Measurements from ENCODE around the gene MCRIP2. TPM values are rescaled to one million over a fixed set of nuclear protein-coding genes. Genes with fewer than 3 reads are reported as not detected.

Gene MCRIP2
- polyA plus RNA-seq, 4 donors = 43.4 to 279 (median 166) TPM

GRCh38 chr16:620700-621525, 20.7 kb upstream of the MCRIP2 start:
- Histone ChIP-seq H3K4me1 (ENCODE audit: control insufficient read depth in 3 of 3, insufficient read depth in 2 of 3, low read depth in 1 of 3, low read length in 2 of 3) (peaks cover 0 to 2% (median 0%) of the 10 kb centered on the region in 3 donors), H3K27me3 (ENCODE audit: control insufficient read depth in 3 of 3, insufficient read depth in 3 of 3, low read length in 3 of 3) (no peaks in the 10 kb centered on the region), H3K27ac (ENCODE audit: low read depth in 1 of 3, low read length in 2 of 3) (no peak overlapping the region), H3K4me3 (ENCODE audit: low read depth in 1 of 3, low read length in 3 of 3) (no peak overlapping the region), H3K36me3 (ENCODE audit: control insufficient read depth in 3 of 3, insufficient read depth in 2 of 3, low read depth in 1 of 3, low read length in 3 of 3) (peaks cover 0 to 65% (median 3%) of the 10 kb centered on the region in 3 donors), H3K9me3 (ENCODE audit: control insufficient read depth in 2 of 2, insufficient read depth in 1 of 2, low read depth in 1 of 2, low read length in 1 of 2) (no peaks in the 10 kb centered on the region)
- 86 to 90% (median 88%) methylated on average over 24 to 41 of the region's 41 CpGs for WGBS, 3 donors
- DNase-seq (no peak), FAIRE-seq (no peak)

- Histone ChIP-seq H3K27ac (ENCODE audit: low read depth in 1 of 3, low read length in 2 of 3) (no peak overlapping the region), H3K4me3 (ENCODE audit: low read depth in 1 of 3, low read length in 3 of 3) (no peak overlapping the region), H3K9me3 (ENCODE audit: control insufficient read depth in 2 of 2, insufficient read depth in 1 of 2, low read depth in 1 of 2, low read length in 1 of 2) (no peaks in the 10 kb centered on the region), H3K4me1 (ENCODE audit: control insufficient read depth in 3 of 3, insufficient read depth in 2 of 3, low read depth in 1 of 3, low read length in 2 of 3) (peaks cover 0 to under 1% (median 0%) of the 10 kb centered on the region in 3 donors), H3K27me3 (ENCODE audit: control insufficient read depth in 3 of 3, insufficient read depth in 3 of 3, low read length in 3 of 3) (no peaks in the 10 kb centered on the region), H3K36me3 (ENCODE audit: control insufficient read depth in 3 of 3, insufficient read depth in 2 of 3, low read depth in 1 of 3, low read length in 3 of 3) (peaks cover 0 to 69% (median 5%) of the 10 kb centered on the region in 3 donors)
- DNase-seq (no peak), FAIRE-seq (no peak)
- WGBS, 3 donors = 79 to 86% (median 83%) methylated on average over 21 of the region's 21 CpGs
Measured at GRCh38 chr16:621526-622105, 20.0 kb upstream of the MCRIP2 start.

GRCh38 chr16:622920-623280, 18.7 kb upstream of the MCRIP2 start:
- FAIRE-seq = no peak
- H3K27ac ChIP-seq (ENCODE audit: low read depth in 1 of 3, low read length in 2 of 3) = no peak overlapping the region
- no peaks in the 10 kb centered on the region for H3K27me3 ChIP-seq (ENCODE audit: control insufficient read depth in 3 of 3, insufficient read depth in 3 of 3, low read length in 3 of 3)

GRCh38 chr16:624526-625070, 17.0 kb upstream of the MCRIP2 start:
- 78 to 82% (median 82%) methylated on average over 10 of the region's 10 CpGs for WGBS, 3 donors
- peaks cover 0 to 80% (median 8%) of the 10 kb centered on the region in 3 donors for H3K36me3 ChIP-seq (ENCODE audit: control insufficient read depth in 3 of 3, insufficient read depth in 2 of 3, low read depth in 1 of 3, low read length in 3 of 3)

More at GRCh38 chr16:622920-623280, 18.7 kb upstream of the MCRIP2 start:
- Histone ChIP-seq H3K4me3 (ENCODE audit: low read depth in 1 of 3, low read length in 3 of 3) (no peak overlapping the region), H3K36me3 (ENCODE audit: control insufficient read depth in 3 of 3, insufficient read depth in 2 of 3, low read depth in 1 of 3, low read length in 3 of 3) (peaks cover 0 to 70% (median 8%) of the 10 kb centered on the region in 3 donors), H3K4me1 (ENCODE audit: control insufficient read depth in 3 of 3, insufficient read depth in 2 of 3, low read depth in 1 of 3, low read length in 2 of 3) (no peaks in the 10 kb centered on the region), H3K9me3 (ENCODE audit: control insufficient read depth in 2 of 2, insufficient read depth in 1 of 2, low read depth in 1 of 2, low read length in 1 of 2) (no peaks in the 10 kb centered on the region)
- DNase-seq = no peak
- WGBS, 3 donors = 90 to 96% (median 92%) methylated on average over 17 of the region's 17 CpGs

GRCh38 chr16:625117-625976, 16.3 kb upstream of the MCRIP2 start:
- Histone ChIP-seq H3K36me3 (ENCODE audit: control insufficient read depth in 3 of 3, insufficient read depth in 2 of 3, low read depth in 1 of 3, low read length in 3 of 3) (peaks cover 0 to 80% (median 8%) of the 10 kb centered on the region in 3 donors), H3K4me3 (ENCODE audit: low read depth in 1 of 3, low read length in 3 of 3) (no peak overlapping the region), H3K4me1 (ENCODE audit: control insufficient read depth in 3 of 3, insufficient read depth in 2 of 3, low read depth in 1 of 3, low read length in 2 of 3) (peaks cover 0 to 11% (median 0%) of the 10 kb centered on the region in 3 donors), H3K27me3 (ENCODE audit: control insufficient read depth in 3 of 3, insufficient read depth in 3 of 3, low read length in 3 of 3) (no peaks in the 10 kb centered on the region), H3K9me3 (ENCODE audit: control insufficient read depth in 2 of 2, insufficient read depth in 1 of 2, low read depth in 1 of 2, low read length in 1 of 2) (no peaks in the 10 kb centered on the region), H3K27ac (ENCODE audit: low read depth in 1 of 3, low read length in 2 of 3) (no peak overlapping the region)
- 92 to 94% (median 93%) methylated on average over 30 to 37 of the region's 37 CpGs for WGBS, 3 donors
- DNase-seq (no peak), FAIRE-seq (no peak)

More at GRCh38 chr16:624526-625070, 17.0 kb upstream of the MCRIP2 start:
- Histone ChIP-seq H3K9me3 (ENCODE audit: control insufficient read depth in 2 of 2, insufficient read depth in 1 of 2, low read depth in 1 of 2, low read length in 1 of 2) (no peaks in the 10 kb centered on the region), H3K27ac (ENCODE audit: low read depth in 1 of 3, low read length in 2 of 3) (no peak overlapping the region), H3K4me1 (ENCODE audit: control insufficient read depth in 3 of 3, insufficient read depth in 2 of 3, low read depth in 1 of 3, low read length in 2 of 3) (peaks cover 0 to 4% (median 0%) of the 10 kb centered on the region in 3 donors), H3K4me3 (ENCODE audit: low read depth in 1 of 3, low read length in 3 of 3) (no peak overlapping the region), H3K27me3 (ENCODE audit: control insufficient read depth in 3 of 3, insufficient read depth in 3 of 3, low read length in 3 of 3) (no peaks in the 10 kb centered on the region)
- FAIRE-seq (no peak), DNase-seq (no peak)

GRCh38 chr16:625977-626765, 15.5 kb upstream of the MCRIP2 start:
- 94% methylated on average over 28 to 35 of the region's 35 CpGs for WGBS, 3 donors
- Histone ChIP-seq H3K9me3 (ENCODE audit: control insufficient read depth in 2 of 2, insufficient read depth in 1 of 2, low read depth in 1 of 2, low read length in 1 of 2) (no peaks in the 10 kb centered on the region), H3K27me3 (ENCODE audit: control insufficient read depth in 3 of 3, insufficient read depth in 3 of 3, low read length in 3 of 3) (no peaks in the 10 kb centered on the region), H3K4me1 (ENCODE audit: control insufficient read depth in 3 of 3, insufficient read depth in 2 of 3, low read depth in 1 of 3, low read length in 2 of 3) (peaks cover 0 to 19% (median 3%) of the 10 kb centered on the region in 3 donors), H3K27ac (ENCODE audit: low read depth in 1 of 3, low read length in 2 of 3) (no peak overlapping the region), H3K36me3 (ENCODE audit: control insufficient read depth in 3 of 3, insufficient read depth in 2 of 3, low read depth in 1 of 3, low read length in 3 of 3) (peaks cover 0 to 75% (median 8%) of the 10 kb centered on the region in 3 donors), H3K4me3 (ENCODE audit: low read depth in 1 of 3, low read length in 3 of 3) (no peak overlapping the region)
- DNase-seq (no peak), FAIRE-seq (no peak)

GRCh38 chr16:626787-627453, 14.7 kb upstream of the MCRIP2 start:
- no peak for FAIRE-seq
- Histone ChIP-seq H3K36me3 (ENCODE audit: control insufficient read depth in 3 of 3, insufficient read depth in 2 of 3, low read depth in 1 of 3, low read length in 3 of 3) (peaks cover 0 to 69% (median 8%) of the 10 kb centered on the region in 3 donors), H3K27ac (ENCODE audit: low read depth in 1 of 3, low read length in 2 of 3) (no peak overlapping the region), H3K27me3 (ENCODE audit: control insufficient read depth in 3 of 3, insufficient read depth in 3 of 3, low read length in 3 of 3) (no peaks in the 10 kb centered on the region), H3K9me3 (ENCODE audit: control insufficient read depth in 2 of 2, insufficient read depth in 1 of 2, low read depth in 1 of 2, low read length in 1 of 2) (no peaks in the 10 kb centered on the region), H3K4me1 (ENCODE audit: control insufficient read depth in 3 of 3, insufficient read depth in 2 of 3, low read depth in 1 of 3, low read length in 2 of 3) (peaks cover 0 to 21% (median 3%) of the 10 kb centered on the region in 3 donors), H3K4me3 (ENCODE audit: low read depth in 1 of 3, low read length in 3 of 3) (no peak overlapping the region)
- 91 to 96% (median 94%) methylated on average over 29 of the region's 29 CpGs for WGBS, 3 donors
- DNase-seq = no peak

All from small intestine (tissue), 7 donors.